Gastroesophageal sphincter (tissue), 4 donors: ENCODE measurements around the gene VSTM2L. TPM values are rescaled to one million over a fixed set of nuclear protein-coding genes. Genes with fewer than 3 reads are reported as not detected.

ENCODE experiments used
- ATAC-seq: fragments of 150-250 bp; one replicate; pipeline ENCODE4 v1.9.1; 2016; ENCODE audit warnings: mild to moderate bottlenecking, moderate library complexity
- H3K27ac ChIP-seq, 4 donors: fragments of 200-600 bp; sonication (generic) in 3 of 4; 1 replicate in 3 of 4; 2 replicates in 1 of 4; pipeline ENCODE4 v1.5.1; 2016 to 2019
- H3K27me3 ChIP-seq: fragments of 200-600 bp; sonication (generic); one replicate; pipeline ENCODE4 v1.5.1; 2019
- H3K36me3 ChIP-seq, 2 donors: fragments of 200-600 bp; sonication (generic); one replicate each; pipeline ENCODE4 v1.5.1; 2019; ENCODE audit warnings: control low read depth in 1 of 2
- H3K4me1 ChIP-seq, 3 donors: fragments of 200-600 bp; sonication (generic); 1 replicate in 2 of 3; 2 replicates in 1 of 3; pipeline ENCODE4 v1.5.1; 2016 to 2019; ENCODE audit warnings: control low read depth in 2 of 3
- H3K4me3 ChIP-seq, 2 donors: fragments of 200-600 bp; sonication (generic); one replicate each; pipeline ENCODE4 v1.5.1; 2019; ENCODE audit warnings: mild to moderate bottlenecking in 1 of 2, moderate library complexity in 1 of 2
- H3K9me3 ChIP-seq, 3 donors: fragments of 200-600 bp; sonication (generic); one replicate each; pipeline ENCODE4 v1.5.1; 2017 to 2019; ENCODE audit warnings: control low read depth in 2 of 3
- EP300 ChIP-seq: sonication (generic); formaldehyde crosslinking; IDR thresholded peaks from one replicate; pipeline ENCODE4 v1.6.1; 2017; ENCODE audit warnings: antibody characterized with exemption, mild to moderate bottlenecking
- POLR2A ChIP-seq, 2 donors: fragments of 450-650 bp; IDR thresholded peaks; one replicate each; pipeline ENCODE4 v1.6.1; 2017; ENCODE audit warnings: antibody characterized with exemption in 2 of 2, mild to moderate bottlenecking in 2 of 2, moderate library complexity in 1 of 2
- POLR2AphosphoS5 ChIP-seq: sonication (generic); formaldehyde crosslinking; IDR thresholded peaks from one replicate; pipeline ENCODE4 v1.6.1; 2017; ENCODE audit warnings: antibody characterized with exemption
- WGBS, 2 donors: methylation state at CpG; one replicate each; pipeline ENCODE4 v1.1.5; 2018; ENCODE audit warnings: low coverage in 1 of 2; 5-methylcytosine and 5-hydroxymethylcytosine counted together
- total RNA-seq, 4 donors: library from RNA; depleted of rRNA; stranded (reverse); fragments of >200 nt; gene quantifications; one replicate each; pipeline ENCODE4 v1.1.0, GENCODE V29; 2016
- TF ChIP-seq, protein P1 (sequence below), 4 experiments: fragments of 200-600 bp in 2 of 4; fragments of 450-650 bp in 2 of 4; sonication (generic) in 1 of 4; IDR thresholded peaks; one replicate each; pipeline ENCODE4 v1.5.1; 2017 to 2019; ENCODE audit warnings: antibody characterized with exemption in 4 of 4, mild to moderate bottlenecking in 2 of 4, moderate library complexity in 2 of 4

Gene VSTM2L
- total RNA-seq, 4 donors from 2014 or later, result 0.94 to 8.5 (median 7.0) TPM

DNA sequence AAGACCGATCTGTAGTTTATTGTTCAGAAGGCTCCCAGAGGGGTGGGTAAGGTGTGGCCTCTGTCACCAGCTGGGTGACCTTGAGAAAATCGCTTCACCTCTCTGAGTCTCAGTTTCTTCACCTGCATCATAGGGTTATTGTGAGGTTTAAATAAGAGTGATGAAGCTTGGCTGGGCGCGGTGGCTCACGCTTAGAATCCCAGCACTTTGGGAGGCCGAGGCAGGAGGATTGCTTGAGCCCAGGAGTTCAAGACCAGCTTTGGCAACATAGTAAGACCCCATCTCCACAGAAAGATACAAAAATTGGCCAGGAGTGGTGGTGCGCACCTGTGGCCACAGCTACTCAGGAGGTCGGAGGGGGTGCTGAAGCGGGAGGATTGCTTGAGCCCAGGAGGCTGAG lies 36.0 kb downstream of the VSTM2L start:
- H3K36me3 ChIP-seq, result no peaks in the 10 kb centered on the region
- WGBS, 2 donors, result 80 to 93% methylated on average over 3 of the region's 9 CpGs
- no peaks in the 10 kb centered on the region for H3K9me3 ChIP-seq
- no peaks in the 10 kb centered on the region for H3K4me1 ChIP-seq
- H3K27me3 ChIP-seq, result no peaks in the 10 kb centered on the region
- no peak for ATAC-seq
- TF ChIP-seq POLR2AphosphoS5, result no peak
- TF ChIP-seq, protein P1, sequence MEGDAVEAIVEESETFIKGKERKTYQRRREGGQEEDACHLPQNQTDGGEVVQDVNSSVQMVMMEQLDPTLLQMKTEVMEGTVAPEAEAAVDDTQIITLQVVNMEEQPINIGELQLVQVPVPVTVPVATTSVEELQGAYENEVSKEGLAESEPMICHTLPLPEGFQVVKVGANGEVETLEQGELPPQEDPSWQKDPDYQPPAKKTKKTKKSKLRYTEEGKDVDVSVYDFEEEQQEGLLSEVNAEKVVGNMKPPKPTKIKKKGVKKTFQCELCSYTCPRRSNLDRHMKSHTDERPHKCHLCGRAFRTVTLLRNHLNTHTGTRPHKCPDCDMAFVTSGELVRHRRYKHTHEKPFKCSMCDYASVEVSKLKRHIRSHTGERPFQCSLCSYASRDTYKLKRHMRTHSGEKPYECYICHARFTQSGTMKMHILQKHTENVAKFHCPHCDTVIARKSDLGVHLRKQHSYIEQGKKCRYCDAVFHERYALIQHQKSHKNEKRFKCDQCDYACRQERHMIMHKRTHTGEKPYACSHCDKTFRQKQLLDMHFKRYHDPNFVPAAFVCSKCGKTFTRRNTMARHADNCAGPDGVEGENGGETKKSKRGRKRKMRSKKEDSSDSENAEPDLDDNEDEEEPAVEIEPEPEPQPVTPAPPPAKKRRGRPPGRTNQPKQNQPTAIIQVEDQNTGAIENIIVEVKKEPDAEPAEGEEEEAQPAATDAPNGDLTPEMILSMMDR (IDR thresholded peaks at IDR 0.05), result no peak
- no peak for TF ChIP-seq POLR2A (IDR thresholded peaks at IDR 0.05)
- no peak for TF ChIP-seq EP300
- H3K27ac ChIP-seq, result no peak overlapping the region
- H3K4me3 ChIP-seq, result no peak overlapping the region

DNA sequence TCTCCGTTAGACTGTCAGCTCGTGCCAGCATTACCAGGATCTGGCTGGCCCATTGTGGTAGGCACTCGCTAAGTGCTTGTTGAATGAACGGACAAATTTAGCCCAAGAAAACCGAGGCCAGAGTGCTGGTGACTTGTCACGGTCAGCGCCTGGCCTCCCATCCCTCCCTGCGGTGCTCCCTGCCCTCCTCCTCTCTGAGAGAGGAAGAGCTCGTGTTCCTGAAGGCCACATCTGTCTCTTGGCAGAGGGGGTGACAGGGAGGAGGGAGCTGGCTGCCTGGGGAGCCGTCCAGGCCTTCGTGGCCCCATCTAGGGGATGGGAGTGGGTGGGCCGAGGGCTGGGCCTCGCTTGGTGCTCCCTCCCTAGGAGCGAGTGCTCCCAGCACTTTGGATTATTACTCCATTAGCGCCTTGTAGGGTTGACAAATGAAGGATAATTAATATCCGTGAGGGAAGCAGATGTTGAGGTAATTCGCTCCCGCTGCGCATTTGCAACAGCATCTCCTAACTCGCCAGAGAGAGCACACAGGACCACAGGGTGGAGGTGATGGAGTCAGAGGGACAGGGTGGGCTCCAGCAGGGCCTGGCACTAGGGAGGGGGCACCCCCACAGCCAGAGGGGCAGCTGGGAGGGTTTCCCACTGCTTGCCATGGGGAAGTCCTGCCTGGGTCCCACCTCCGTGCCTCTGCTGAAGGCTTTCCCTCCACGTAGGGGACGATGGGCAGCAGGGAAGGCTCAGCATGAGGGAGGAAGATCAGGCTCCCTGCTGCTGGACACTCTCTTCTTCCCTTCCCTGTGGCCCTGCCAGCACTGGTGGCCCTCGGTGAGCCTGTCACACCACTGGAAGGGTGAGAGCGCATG lies 37.0 kb downstream of the VSTM2L start:
- WGBS, 2 donors, result 86 to 90% methylated on average over 5 to 11 of the region's 25 CpGs
- no peak overlapping the region for H3K27ac ChIP-seq
- no peaks in the 10 kb centered on the region for H3K4me1 ChIP-seq
- H3K36me3 ChIP-seq, result no peaks in the 10 kb centered on the region
- H3K9me3 ChIP-seq, result no peaks in the 10 kb centered on the region
- H3K27me3 ChIP-seq, result no peaks in the 10 kb centered on the region
- no peak overlapping the region for H3K4me3 ChIP-seq
- ATAC-seq, result no peak
- no peak for TF ChIP-seq POLR2AphosphoS5
- TF ChIP-seq POLR2A (IDR thresholded peaks at IDR 0.05), result no peak
- TF ChIP-seq, protein P1 (IDR thresholded peaks at IDR 0.05), result no peak
- no peak for TF ChIP-seq EP300

DNA sequence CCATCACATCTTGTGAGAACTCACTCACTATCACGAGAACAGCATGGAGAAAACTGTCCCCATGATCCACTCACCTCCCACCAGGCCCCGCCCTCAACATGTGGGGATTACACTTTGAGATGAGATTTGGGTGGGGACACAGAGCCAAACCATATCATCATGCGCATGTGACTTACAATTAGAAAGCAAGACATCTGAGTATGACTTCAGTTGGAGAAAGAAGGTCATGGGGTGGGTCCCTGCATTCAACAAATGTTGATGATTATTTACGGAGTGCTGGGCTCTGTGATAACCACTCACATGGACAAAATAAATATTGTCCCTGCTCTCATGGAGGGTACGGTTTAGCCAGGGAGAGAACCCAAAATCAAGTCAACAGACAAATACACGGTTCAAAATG lies 37.9 kb downstream of the VSTM2L start:
- Histone ChIP-seq H3K4me3 (no peak overlapping the region), H3K9me3 (no peaks in the 10 kb centered on the region), H3K27me3 (no peaks in the 10 kb centered on the region), H3K36me3 (no peaks in the 10 kb centered on the region), H3K27ac (no peak overlapping the region), H3K4me1 (no peaks in the 10 kb centered on the region)
- TF ChIP-seq EP300, result no peak
- TF ChIP-seq POLR2AphosphoS5, result no peak
- TF ChIP-seq, protein P1 (IDR thresholded peaks at IDR 0.05), result no peak
- no peak for TF ChIP-seq POLR2A (IDR thresholded peaks at IDR 0.05)
- no peak for ATAC-seq
- WGBS, 2 donors, result 79% methylated on average over 4 of the region's 6 CpGs; no CpG with 5 or more reads in 1 of the 2 donors

DNA sequence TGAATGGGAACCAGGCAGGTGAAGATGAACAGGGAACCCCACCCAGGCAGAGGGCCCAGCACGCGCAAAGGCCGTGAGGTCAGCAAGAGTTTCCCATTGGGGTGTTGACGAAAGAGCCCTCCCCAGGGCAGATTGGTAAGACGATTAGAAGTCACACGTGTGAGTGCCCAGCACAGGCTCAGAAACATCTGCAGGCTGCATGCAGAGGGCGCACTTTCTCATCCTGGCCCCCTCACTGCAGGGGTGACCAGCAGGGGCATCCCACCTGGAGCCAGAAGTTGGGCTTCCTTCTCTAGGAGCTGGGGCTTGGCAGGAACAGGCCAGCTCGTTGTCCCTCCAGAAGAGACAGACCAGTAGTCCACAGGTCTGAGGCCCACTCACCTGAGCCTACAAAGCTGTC lies 38.4 kb downstream of the VSTM2L start:
- H3K36me3 ChIP-seq, result no peaks in the 10 kb centered on the region
- H3K27ac ChIP-seq, result no peak overlapping the region
- TF ChIP-seq EP300 (no peak), POLR2A (IDR thresholded peaks at IDR 0.05) (no peak)
- no peaks in the 10 kb centered on the region for H3K4me1 ChIP-seq
- no peaks in the 10 kb centered on the region for H3K9me3 ChIP-seq
- ATAC-seq, result no peak
- no peak overlapping the region for H3K4me3 ChIP-seq
- no peaks in the 10 kb centered on the region for H3K27me3 ChIP-seq
- 50% methylated on average over 2 to 4 of the region's 8 CpGs for WGBS, 2 donors

DNA sequence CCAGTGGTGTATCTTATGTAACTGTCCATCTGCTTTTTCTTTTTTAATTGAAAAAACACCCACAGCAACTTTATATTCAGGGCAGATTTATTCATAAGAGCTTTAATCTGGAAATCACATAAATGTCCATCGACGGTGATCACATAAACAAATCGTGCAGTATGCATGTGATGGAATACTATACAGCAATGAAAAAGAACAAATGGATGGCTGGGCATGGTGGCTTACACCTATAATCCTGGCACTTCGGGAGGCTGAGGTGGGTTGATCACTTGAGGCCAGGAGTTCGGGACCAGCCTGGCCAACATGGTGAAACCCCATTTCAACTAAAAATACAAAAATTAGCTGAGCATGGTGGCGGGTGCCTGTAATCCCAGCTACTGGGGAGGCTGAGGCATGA lies 39.1 kb downstream of the VSTM2L start:
- Histone ChIP-seq H3K9me3 (no peaks in the 10 kb centered on the region), H3K27ac (no peak overlapping the region), H3K4me3 (no peak overlapping the region), H3K4me1 (no peaks in the 10 kb centered on the region), H3K36me3 (no peaks in the 10 kb centered on the region), H3K27me3 (no peaks in the 10 kb centered on the region)
- TF ChIP-seq POLR2AphosphoS5 (no peak), POLR2A (IDR thresholded peaks at IDR 0.05) (no peak), EP300 (no peak)
- TF ChIP-seq, protein P1 (IDR thresholded peaks at IDR 0.05), result no peak
- WGBS, 2 donors, result 70 to 100% methylated on average over 3 to 4 of the region's 6 CpGs
- no peak for ATAC-seq
